Ureter (tissue), 1 donor: ENCODE data around the gene RIC8B. TPM values are rescaled to one million over a fixed set of nuclear protein-coding genes. Genes with fewer than 3 reads are reported as not detected.

ENCODE experiments used
- DNase-seq: peaks from one replicate; pipeline ENCODE4 v3.0.0-alpha.2; 2020; ENCODE audit warnings: low spot score
- total RNA-seq: library from RNA; stranded (reverse); gene quantifications from one replicate; pipeline ENCODE4 v1.2.4, GENCODE V29; 2023
- donor health status: DM: yes; HTN: yes; CAD: no.

The RIC8B gene
- total RNA-seq, 1 donor from 2014 or later = 26.6 TPM

GRCh38 chr12:106758349-106759110 is 16.0 kb upstream of the RIC8B start:
- DNase-seq = no peak

GRCh38 chr12:106759526-106760183 is 14.8 kb upstream of the RIC8B start:
- DNase-seq = no peak

- DNase-seq = no peak
These were observed 14.3 kb upstream of the RIC8B start for GRCh38 chr12:106760184-106760531.

GRCh38 chr12:106764220-106764619 is 10.3 kb upstream of the RIC8B start:
- DNase-seq = no peak

GRCh38 chr12:106764738-106765137 is 9.7 kb upstream of the RIC8B start:
- no peak for DNase-seq

- peak; percentile 48 for DNase-seq
These were observed 8.1 kb upstream of the RIC8B start for GRCh38 chr12:106766393-106766826.

- no peak for DNase-seq
These were observed 7.3 kb upstream of the RIC8B start for GRCh38 chr12:106767206-106767605.

GRCh38 chr12:106767954-106768822 is 6.3 kb upstream of the RIC8B start:
- no peak for DNase-seq

GRCh38 chr12:106769078-106769477 is 5.4 kb upstream of the RIC8B start:
- no peak for DNase-seq

- no peak for DNase-seq
These were observed 4.9 kb upstream of the RIC8B start for GRCh38 chr12:106769546-106769945.

- no peak for DNase-seq
These were observed 3.1 kb upstream of the RIC8B start for GRCh38 chr12:106771425-106771824.

- DNase-seq = no peak
These were observed 1.0 kb upstream of the RIC8B start for GRCh38 chr12:106773286-106774004.

GRCh38 chr12:106774808-106775524 is 484 bp downstream of the RIC8B start:
- no peak for DNase-seq

- DNase-seq = no peak
These were observed 2.4 kb downstream of the RIC8B start for GRCh38 chr12:106776897-106777296.

GRCh38 chr12:106780010-106780631 is 5.6 kb downstream of the RIC8B start:
- DNase-seq = no peak

GRCh38 chr12:106782619-106783018 is 8.1 kb downstream of the RIC8B start:
- no peak for DNase-seq

- no peak for DNase-seq
These were observed 9.0 kb downstream of the RIC8B start for GRCh38 chr12:106783515-106783914.

- DNase-seq = no peak
These were observed 15.5 kb downstream of the RIC8B start for GRCh38 chr12:106790020-106790419.

GRCh38 chr12:106791531-106791930 is 17.0 kb downstream of the RIC8B start:
- no peak for DNase-seq

GRCh38 chr12:106794369-106794768 is 19.9 kb downstream of the RIC8B start:
- no peak for DNase-seq
